Ascending aorta (tissue), 2 donors: Measurements from ENCODE around the gene GSDME. TPM values are rescaled to one million over a fixed set of nuclear protein-coding genes. Genes with fewer than 3 reads are reported as not detected.

Experiments
- DNase-seq, 2 donors: peaks; one replicate each; pipeline ENCODE4 v3.0.0-alpha.2; 2019; ENCODE audit warnings: low spot score in 2 of 2
- H3K27ac ChIP-seq, 2 donors: fragments of 200-600 bp; sonication (generic); one replicate each; pipeline ENCODE4 v1.5.1; 2016 to 2017; ENCODE audit warnings: mild to moderate bottlenecking in 1 of 2
- H3K27me3 ChIP-seq: fragments of 200-600 bp; sonication (generic); one replicate; pipeline ENCODE4 v1.5.1; 2017
- H3K36me3 ChIP-seq, 2 donors: fragments of 200-600 bp; sonication (generic); one replicate each; pipeline ENCODE4 v1.5.1; 2016
- H3K4me1 ChIP-seq, 2 donors: fragments of 200-600 bp; sonication (generic); one replicate each; pipeline ENCODE4 v1.5.1; 2016 to 2017; ENCODE audit warnings: mild to moderate bottlenecking in 1 of 2
- H3K4me3 ChIP-seq, 2 donors: fragments of 200-600 bp; sonication (generic); one replicate each; pipeline ENCODE4 v1.5.1; 2016 to 2017; ENCODE audit warnings: mild to moderate bottlenecking in 1 of 2
- H3K9me3 ChIP-seq, 2 donors: fragments of 200-600 bp; sonication (generic); one replicate each; pipeline ENCODE4 v1.5.1; 2016
- CTCF ChIP-seq, 3 experiments: fragments of 200-600 bp in 2 of 3; fragments of 450-650 bp in 1 of 3; sonication (generic) in 2 of 3; IDR thresholded peaks; one replicate each; pipeline ENCODE4 v1.5.1; 2016 to 2019; ENCODE audit warnings: antibody characterized with exemption in 3 of 3, mild to moderate bottlenecking in 1 of 3, moderate library complexity in 1 of 3
- intact Hi-C: fragments of 100-400 bp; cut with DNase I; formaldehyde crosslinking; loops from one replicate; pipeline ENCODE4 v1.15.1; 2023
- total RNA-seq: library from RNA; depleted of rRNA; stranded (reverse); fragments of >200 nt; gene quantifications from one replicate; pipeline ENCODE4 v1.1.0, GENCODE V29; 2016

Gene GSDME
- total RNA-seq = 14.9 TPM

GRCh38 chr7:24757353-24758275 lies at the start of gene GSDME:
Gene GSDME, minus strand, starts transcription at chr7:24757464. Its CDS starts 7,690 bp downstream, at chr7:24749774.
- intact Hi-C loops = loop anchor here (2.0 to 5.0 kb wide), 3 partner anchors 183 to 420 kb away; partner anchors contain the start of gene OSBPL3
- H3K27me3 ChIP-seq = no peaks in the 10 kb centered on the region
- peak within 1 kb of the TSS; percentile 78 to 85 for H3K4me3 ChIP-seq
- H3K4me1 ChIP-seq = peaks cover 0 to 4% of the 10 kb centered on the region in 2 donors
- H3K36me3 ChIP-seq = no peaks in the 10 kb centered on the region
- H3K27ac ChIP-seq = peak within 1 kb of the TSS; percentile 94 to 95
- peak in 1 of 2 donors; percentile 80 for DNase-seq
- TF ChIP-seq CTCF (IDR thresholded peaks at IDR 0.05) = peak in 1 of 3 experiments; percentile 8
- no peaks in the 10 kb centered on the region for H3K9me3 ChIP-seq

GRCh38 chr7:24802300-24802699 lies 45.0 kb upstream of the GSDME start:
- no peak for TF ChIP-seq CTCF (IDR thresholded peaks at IDR 0.05)

GRCh38 chr7:24801883-24802282 lies 44.6 kb upstream of the GSDME start:
- no peak for TF ChIP-seq CTCF (IDR thresholded peaks at IDR 0.05)
- Histone ChIP-seq H3K4me3 (no peak overlapping the region), H3K4me1 (no peaks in the 10 kb centered on the region), H3K27me3 (no peaks in the 10 kb centered on the region), H3K36me3 (no peaks in the 10 kb centered on the region), H3K27ac (no peak overlapping the region), H3K9me3 (no peaks in the 10 kb centered on the region)
- DNase-seq = no peak
- intact Hi-C loops = no loop called here

More at GRCh38 chr7:24802300-24802699, 45.0 kb upstream of the GSDME start:
- Histone ChIP-seq H3K27me3 (no peaks in the 10 kb centered on the region), H3K9me3 (no peaks in the 10 kb centered on the region), H3K27ac (no peak overlapping the region), H3K36me3 (no peaks in the 10 kb centered on the region), H3K4me3 (no peak overlapping the region), H3K4me1 (no peaks in the 10 kb centered on the region)
- intact Hi-C loops = no loop called here
- no peak for DNase-seq

- Histone ChIP-seq H3K9me3 (no peaks in the 10 kb centered on the region), H3K4me1 (no peaks in the 10 kb centered on the region), H3K36me3 (no peaks in the 10 kb centered on the region), H3K4me3 (no peak overlapping the region), H3K27ac (no peak overlapping the region), H3K27me3 (no peaks in the 10 kb centered on the region)
- DNase-seq = no peak
- intact Hi-C loops = no loop called here
- no peak for TF ChIP-seq CTCF (IDR thresholded peaks at IDR 0.05)
These were observed 43.4 kb upstream of the GSDME start for GRCh38 chr7:24800667-24801066.

- no peak overlapping the region for H3K27ac ChIP-seq
These were observed 42.8 kb upstream of the GSDME start for GRCh38 chr7:24800073-24800472.

More at GRCh38 chr7:24800073-24800472, 42.8 kb upstream of the GSDME start:
- TF ChIP-seq CTCF (IDR thresholded peaks at IDR 0.05) = no peak
- no peaks in the 10 kb centered on the region for H3K4me1 ChIP-seq
- H3K9me3 ChIP-seq = no peaks in the 10 kb centered on the region
- no peaks in the 10 kb centered on the region for H3K36me3 ChIP-seq
- no peak for DNase-seq
- intact Hi-C loops = no loop called here
- H3K4me3 ChIP-seq = no peak overlapping the region
- no peaks in the 10 kb centered on the region for H3K27me3 ChIP-seq
